ENCODE results near the gene VAV2. TPM values are rescaled to one million over a fixed set of nuclear protein-coding genes. Genes with fewer than 3 reads are reported as not detected.

Gene VAV2
- total and polyA plus RNA-seq, 2 experiments from 2014 or later, result 8.1 to 28.9 TPM

DNA sequence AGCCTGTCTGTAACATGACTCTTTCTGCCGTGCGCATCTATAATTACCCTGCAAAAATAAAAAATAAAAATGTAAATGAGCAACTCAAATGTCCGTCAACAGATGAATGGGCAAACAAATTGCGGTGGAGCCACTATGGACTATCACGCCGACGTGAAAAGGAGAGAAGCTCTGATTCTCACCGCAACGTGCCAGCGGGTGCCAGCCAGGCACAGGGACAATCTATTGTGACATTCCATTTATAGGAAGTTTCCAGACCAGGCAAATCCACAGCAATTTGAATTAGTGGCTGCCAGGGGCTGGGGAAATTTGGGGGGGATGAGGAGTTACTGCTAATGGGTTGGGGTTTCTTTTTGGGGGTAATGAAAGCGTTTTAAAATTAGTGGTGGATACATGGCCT, 96.8 kb downstream of the VAV2 start:
- no peaks in the 10 kb centered on the region for H3K9me2 ChIP-seq (ENCODE audit: insufficient read depth)
- no peaks in the 10 kb centered on the region for H3K4me1 ChIP-seq (ENCODE audit: insufficient read depth)
- no peaks in the 10 kb centered on the region for H3K27me3 ChIP-seq (ENCODE audit: insufficient read depth)
- no peaks in the 10 kb centered on the region for H3K36me3 ChIP-seq (ENCODE audit: insufficient read depth)
- H3K4me1 Mint-ChIP-seq, result peaks cover 16% of the 10 kb centered on the region
- H3K36me3 Mint-ChIP-seq (ENCODE audit: low read depth), result peaks cover 2% of the 10 kb centered on the region; the same call in 1 of the 3 replicates
- H3K4me3 ChIP-seq, result no peak overlapping the region
- H3K27ac Mint-ChIP-seq, result no peak overlapping the region
- H3K4me2 ChIP-seq, result no peak overlapping the region
- no peaks in the 10 kb centered on the region for H3F3A ChIP-seq (replicated peaks; ENCODE audit: low read depth)
- no peak overlapping the region for H3K4me3 Mint-ChIP-seq
- H2AFZ ChIP-seq, result no peak overlapping the region
- no peaks in the 10 kb centered on the region; the same call in 1 of the 2 replicates for H4K20me1 ChIP-seq (replicated peaks; ENCODE audit: insufficient read depth)
- no peak overlapping the region for H3K27ac ChIP-seq (ENCODE audit: low read depth)
- DNase-seq (ENCODE audit: low spot score) (no peak), ATAC-seq (no peak)
- peaks cover 13% of the 10 kb centered on the region for H3K27me3 Mint-ChIP-seq (ENCODE audit: insufficient read depth, low read depth, poor library complexity)
- H3K79me2 ChIP-seq (replicated peaks; ENCODE audit: insufficient read depth), result peaks cover 23% of the 10 kb centered on the region
- no peaks in the 10 kb centered on the region for H3K9me3 Mint-ChIP-seq
- TF ChIP-seq EZH2phosphoT487 (IDR thresholded peaks at IDR 0.05; ENCODE audit: unreplicated experiment) (no peak), STAT1 (IDR thresholded peaks at IDR 0.05; ENCODE audit: unreplicated experiment) (no peak), EZH2 (IDR thresholded peaks at IDR 0.05; ENCODE audit: low read depth, unreplicated experiment) (no peak)
- TF ChIP-seq, protein P1, sequence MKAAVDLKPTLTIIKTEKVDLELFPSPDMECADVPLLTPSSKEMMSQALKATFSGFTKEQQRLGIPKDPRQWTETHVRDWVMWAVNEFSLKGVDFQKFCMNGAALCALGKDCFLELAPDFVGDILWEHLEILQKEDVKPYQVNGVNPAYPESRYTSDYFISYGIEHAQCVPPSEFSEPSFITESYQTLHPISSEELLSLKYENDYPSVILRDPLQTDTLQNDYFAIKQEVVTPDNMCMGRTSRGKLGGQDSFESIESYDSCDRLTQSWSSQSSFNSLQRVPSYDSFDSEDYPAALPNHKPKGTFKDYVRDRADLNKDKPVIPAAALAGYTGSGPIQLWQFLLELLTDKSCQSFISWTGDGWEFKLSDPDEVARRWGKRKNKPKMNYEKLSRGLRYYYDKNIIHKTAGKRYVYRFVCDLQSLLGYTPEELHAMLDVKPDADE (IDR thresholded peaks at IDR 0.05), result no peak

DNA sequence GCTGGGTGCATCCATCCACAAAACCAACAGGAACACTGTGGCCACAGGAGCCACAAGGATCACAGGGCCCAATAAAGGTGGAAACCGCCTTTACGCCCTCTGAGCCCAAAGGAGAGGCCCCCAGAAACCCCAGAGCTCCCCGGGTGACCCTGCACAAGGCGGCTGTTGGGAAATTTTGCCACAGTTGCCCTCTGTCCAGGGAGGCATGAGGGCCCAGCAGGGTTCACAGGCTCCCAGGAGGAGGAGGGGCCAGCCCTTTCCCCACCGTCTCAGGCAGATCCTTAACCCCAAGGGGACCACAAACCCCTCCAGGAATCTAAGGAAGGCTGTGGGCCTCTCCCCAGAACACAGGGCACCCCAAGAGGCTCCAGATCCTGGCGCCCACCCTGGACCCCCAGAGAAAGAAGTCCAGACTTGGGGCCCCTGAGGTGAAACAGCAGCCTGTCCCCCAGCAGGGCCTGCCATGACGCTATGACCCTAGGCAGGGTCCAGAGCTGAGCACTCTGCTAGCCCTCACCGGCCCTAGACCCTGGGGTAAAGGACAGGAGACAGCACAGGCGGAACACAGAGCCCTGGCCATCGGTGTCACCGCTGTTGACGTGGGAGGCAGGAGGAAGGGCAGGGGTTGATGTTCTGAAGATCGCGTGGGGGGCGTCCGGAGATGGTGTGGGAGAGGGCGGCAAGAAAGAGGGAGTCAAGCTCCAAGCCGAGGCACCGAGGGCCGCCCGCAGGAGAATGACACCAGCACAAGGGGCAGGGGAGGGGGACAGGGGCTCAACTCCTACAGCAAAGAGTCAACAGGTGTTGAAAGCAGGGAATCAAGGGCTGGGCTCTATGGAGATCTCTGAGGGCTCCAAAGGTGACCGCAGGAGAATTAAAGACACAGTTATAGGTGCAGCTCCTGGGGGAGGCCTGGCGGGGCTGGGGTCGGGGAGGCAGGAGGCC, 97.5 kb downstream of the VAV2 start:
- Histone ChIP-seq H2AFZ (no peak overlapping the region), H3K4me1 (ENCODE audit: insufficient read depth) (no peaks in the 10 kb centered on the region), H3K79me2 (replicated peaks; ENCODE audit: insufficient read depth) (peaks cover 27% of the 10 kb centered on the region), H3K9me2 (ENCODE audit: insufficient read depth) (no peaks in the 10 kb centered on the region), H3K4me3 (no peak overlapping the region), H4K20me1 (replicated peaks; ENCODE audit: insufficient read depth) (no peaks in the 10 kb centered on the region; the same call in 1 of the 2 replicates), H3K27ac (ENCODE audit: low read depth) (no peak overlapping the region), H3F3A (replicated peaks; ENCODE audit: low read depth) (no peaks in the 10 kb centered on the region), H3K27me3 (ENCODE audit: insufficient read depth) (no peaks in the 10 kb centered on the region), H3K36me3 (ENCODE audit: insufficient read depth) (no peaks in the 10 kb centered on the region), H3K4me2 (no peak overlapping the region)
- ATAC-seq (no peak), DNase-seq (ENCODE audit: low spot score) (no peak)
- Mint-ChIP-seq H3K36me3 (ENCODE audit: low read depth) (peaks cover 2% of the 10 kb centered on the region; the same call in 1 of the 3 replicates), H3K27me3 (ENCODE audit: insufficient read depth, low read depth, poor library complexity) (peaks cover 13% of the 10 kb centered on the region), H3K4me3 (no peak overlapping the region), H3K4me1 (peaks cover 20% of the 10 kb centered on the region), H3K9me3 (no peaks in the 10 kb centered on the region), H3K27ac (peak overlapping the region; percentile 36; the same call in 1 of the 2 replicates)
- TF ChIP-seq POLR2AphosphoS5 (IDR thresholded peaks at IDR 0.05; ENCODE audit: low read depth) (no peak), JUNB (IDR thresholded peaks at IDR 0.05; ENCODE audit: unreplicated experiment) (no peak), ZNF114 (CRISPR knock-in tag; IDR thresholded peaks at IDR 0.05) (no peak), EZH2 (IDR thresholded peaks at IDR 0.05; ENCODE audit: low read depth, unreplicated experiment) (no peak), CREB1 (CRISPR knock-in tag; IDR thresholded peaks at IDR 0.05; ENCODE audit: low read depth) (no peak), ZNF331 (CRISPR knock-in tag; IDR thresholded peaks at IDR 0.05; ENCODE audit: low read depth) (no peak), STAT1 (IDR thresholded peaks at IDR 0.05; ENCODE audit: unreplicated experiment) (no peak), NANOG (IDR thresholded peaks at IDR 0.05; ENCODE audit: borderline replicate concordance) (no peak), EZH2phosphoT487 (IDR thresholded peaks at IDR 0.05; ENCODE audit: unreplicated experiment) (no peak)
- TF ChIP-seq, protein P2, sequence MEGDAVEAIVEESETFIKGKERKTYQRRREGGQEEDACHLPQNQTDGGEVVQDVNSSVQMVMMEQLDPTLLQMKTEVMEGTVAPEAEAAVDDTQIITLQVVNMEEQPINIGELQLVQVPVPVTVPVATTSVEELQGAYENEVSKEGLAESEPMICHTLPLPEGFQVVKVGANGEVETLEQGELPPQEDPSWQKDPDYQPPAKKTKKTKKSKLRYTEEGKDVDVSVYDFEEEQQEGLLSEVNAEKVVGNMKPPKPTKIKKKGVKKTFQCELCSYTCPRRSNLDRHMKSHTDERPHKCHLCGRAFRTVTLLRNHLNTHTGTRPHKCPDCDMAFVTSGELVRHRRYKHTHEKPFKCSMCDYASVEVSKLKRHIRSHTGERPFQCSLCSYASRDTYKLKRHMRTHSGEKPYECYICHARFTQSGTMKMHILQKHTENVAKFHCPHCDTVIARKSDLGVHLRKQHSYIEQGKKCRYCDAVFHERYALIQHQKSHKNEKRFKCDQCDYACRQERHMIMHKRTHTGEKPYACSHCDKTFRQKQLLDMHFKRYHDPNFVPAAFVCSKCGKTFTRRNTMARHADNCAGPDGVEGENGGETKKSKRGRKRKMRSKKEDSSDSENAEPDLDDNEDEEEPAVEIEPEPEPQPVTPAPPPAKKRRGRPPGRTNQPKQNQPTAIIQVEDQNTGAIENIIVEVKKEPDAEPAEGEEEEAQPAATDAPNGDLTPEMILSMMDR (conservative IDR thresholded peaks at IDR 0.05; ENCODE audit: low read depth in 2 of 2), result no peak
- TF ChIP-seq, protein P1 (IDR thresholded peaks at IDR 0.05), result no peak
- TF ChIP-seq, protein P3, sequence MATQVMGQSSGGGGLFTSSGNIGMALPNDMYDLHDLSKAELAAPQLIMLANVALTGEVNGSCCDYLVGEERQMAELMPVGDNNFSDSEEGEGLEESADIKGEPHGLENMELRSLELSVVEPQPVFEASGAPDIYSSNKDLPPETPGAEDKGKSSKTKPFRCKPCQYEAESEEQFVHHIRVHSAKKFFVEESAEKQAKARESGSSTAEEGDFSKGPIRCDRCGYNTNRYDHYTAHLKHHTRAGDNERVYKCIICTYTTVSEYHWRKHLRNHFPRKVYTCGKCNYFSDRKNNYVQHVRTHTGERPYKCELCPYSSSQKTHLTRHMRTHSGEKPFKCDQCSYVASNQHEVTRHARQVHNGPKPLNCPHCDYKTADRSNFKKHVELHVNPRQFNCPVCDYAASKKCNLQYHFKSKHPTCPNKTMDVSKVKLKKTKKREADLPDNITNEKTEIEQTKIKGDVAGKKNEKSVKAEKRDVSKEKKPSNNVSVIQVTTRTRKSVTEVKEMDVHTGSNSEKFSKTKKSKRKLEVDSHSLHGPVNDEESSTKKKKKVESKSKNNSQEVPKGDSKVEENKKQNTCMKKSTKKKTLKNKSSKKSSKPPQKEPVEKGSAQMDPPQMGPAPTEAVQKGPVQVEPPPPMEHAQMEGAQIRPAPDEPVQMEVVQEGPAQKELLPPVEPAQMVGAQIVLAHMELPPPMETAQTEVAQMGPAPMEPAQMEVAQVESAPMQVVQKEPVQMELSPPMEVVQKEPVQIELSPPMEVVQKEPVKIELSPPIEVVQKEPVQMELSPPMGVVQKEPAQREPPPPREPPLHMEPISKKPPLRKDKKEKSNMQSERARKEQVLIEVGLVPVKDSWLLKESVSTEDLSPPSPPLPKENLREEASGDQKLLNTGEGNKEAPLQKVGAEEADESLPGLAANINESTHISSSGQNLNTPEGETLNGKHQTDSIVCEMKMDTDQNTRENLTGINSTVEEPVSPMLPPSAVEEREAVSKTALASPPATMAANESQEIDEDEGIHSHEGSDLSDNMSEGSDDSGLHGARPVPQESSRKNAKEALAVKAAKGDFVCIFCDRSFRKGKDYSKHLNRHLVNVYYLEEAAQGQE (IDR thresholded peaks at IDR 0.05; ENCODE audit: unreplicated experiment), result no peak

All from GM23338 (cell line).